Ascending aorta (tissue), 2 donors: ENCODE data around the gene HNRNPH1. TPM values are rescaled to one million over a fixed set of nuclear protein-coding genes. Genes with fewer than 3 reads are reported as not detected.
A peak's percentile ranks its signal among the peaks of the same experiment; 100 is the strongest.
"Not testable (repeated sequence)": the region's sequence is repeated elsewhere in the genome, so short reads cannot be mapped to it uniquely, and the experiment has no call there.

Source experiments
- DNase-seq, 2 donors: peaks; one replicate each; pipeline ENCODE4 v3.0.0-alpha.2; 2019; ENCODE audit warnings: low spot score in 2 of 2
- H3K27ac ChIP-seq, 2 donors: fragments of 200-600 bp; sonication (generic); one replicate each; pipeline ENCODE4 v1.5.1; 2016 to 2017; ENCODE audit warnings: mild to moderate bottlenecking in 1 of 2
- H3K27me3 ChIP-seq: fragments of 200-600 bp; sonication (generic); one replicate; pipeline ENCODE4 v1.5.1; 2017
- H3K36me3 ChIP-seq, 2 donors: fragments of 200-600 bp; sonication (generic); one replicate each; pipeline ENCODE4 v1.5.1; 2016
- H3K4me1 ChIP-seq, 2 donors: fragments of 200-600 bp; sonication (generic); one replicate each; pipeline ENCODE4 v1.5.1; 2016 to 2017; ENCODE audit warnings: mild to moderate bottlenecking in 1 of 2
- H3K4me3 ChIP-seq, 2 donors: fragments of 200-600 bp; sonication (generic); one replicate each; pipeline ENCODE4 v1.5.1; 2016 to 2017; ENCODE audit warnings: mild to moderate bottlenecking in 1 of 2
- H3K9me3 ChIP-seq, 2 donors: fragments of 200-600 bp; sonication (generic); one replicate each; pipeline ENCODE4 v1.5.1; 2016
- intact Hi-C: fragments of 100-400 bp; cut with DNase I; formaldehyde crosslinking; loops from one replicate; pipeline ENCODE4 v1.15.1; 2023
- total RNA-seq: library from RNA; depleted of rRNA; stranded (reverse); fragments of >200 nt; gene quantifications from one replicate; pipeline ENCODE4 v1.1.0, GENCODE V29; 2016
- TF ChIP-seq, protein P1 (sequence below), 3 experiments: fragments of 200-600 bp in 2 of 3; fragments of 450-650 bp in 1 of 3; sonication (generic) in 2 of 3; IDR thresholded peaks; one replicate each; pipeline ENCODE4 v1.5.1; 2016 to 2019; ENCODE audit warnings: antibody characterized with exemption in 3 of 3, mild to moderate bottlenecking in 1 of 3, moderate library complexity in 1 of 3

HNRNPH1 gene, protein sequence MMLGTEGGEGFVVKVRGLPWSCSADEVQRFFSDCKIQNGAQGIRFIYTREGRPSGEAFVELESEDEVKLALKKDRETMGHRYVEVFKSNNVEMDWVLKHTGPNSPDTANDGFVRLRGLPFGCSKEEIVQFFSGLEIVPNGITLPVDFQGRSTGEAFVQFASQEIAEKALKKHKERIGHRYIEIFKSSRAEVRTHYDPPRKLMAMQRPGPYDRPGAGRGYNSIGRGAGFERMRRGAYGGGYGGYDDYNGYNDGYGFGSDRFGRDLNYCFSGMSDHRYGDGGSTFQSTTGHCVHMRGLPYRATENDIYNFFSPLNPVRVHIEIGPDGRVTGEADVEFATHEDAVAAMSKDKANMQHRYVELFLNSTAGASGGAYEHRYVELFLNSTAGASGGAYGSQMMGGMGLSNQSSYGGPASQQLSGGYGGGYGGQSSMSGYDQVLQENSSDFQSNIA
- total RNA-seq = 206 TPM

DNA sequence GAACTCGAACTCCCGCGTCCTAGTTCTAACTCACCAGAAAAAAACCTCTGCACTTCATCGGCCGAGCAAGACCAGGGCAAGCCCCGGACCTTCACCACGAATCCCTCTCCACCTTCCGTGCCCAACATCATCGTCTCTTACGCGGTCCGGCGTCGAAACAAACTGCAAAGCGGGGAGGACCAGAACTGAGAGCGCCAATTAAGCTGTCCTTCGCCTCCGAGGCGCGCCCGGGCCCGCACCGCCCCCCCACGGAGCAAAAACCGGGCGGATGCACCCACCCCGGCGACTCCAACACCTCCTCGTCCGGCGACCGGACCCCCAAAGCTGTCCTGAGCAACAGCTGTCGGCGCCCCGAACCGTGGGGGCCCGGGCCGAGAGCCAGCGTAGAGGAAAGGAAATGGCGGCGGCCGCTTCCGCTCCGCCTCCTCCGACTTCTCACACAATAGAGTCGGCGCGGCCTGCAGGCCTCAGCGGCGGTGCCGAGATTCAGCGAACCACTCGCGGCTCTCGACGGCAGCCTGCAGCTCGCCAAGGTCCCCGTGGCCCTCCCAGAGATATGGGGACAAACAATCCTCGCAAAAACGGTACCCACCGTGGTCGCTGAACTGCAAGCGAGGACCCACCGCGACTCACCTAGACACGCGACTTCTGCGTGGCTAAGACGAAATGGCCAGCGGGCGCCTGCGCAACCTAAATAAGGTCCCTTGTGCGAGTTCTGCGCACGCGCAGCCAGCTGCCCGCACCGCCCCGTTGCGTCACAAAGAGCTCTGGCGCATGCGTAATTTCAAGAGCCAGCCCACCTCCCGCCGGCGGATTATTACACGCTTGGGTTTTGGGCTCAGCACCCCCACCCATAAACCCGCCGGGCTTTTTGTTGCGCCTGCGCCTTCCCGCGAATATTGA, at the start of gene HNRNPH1:
HNRNPH1 (minus strand) TSS at position 669 of the 903 bp plus-strand sequence; CDS start at position 131, 538 bp downstream.
- intact Hi-C loops = loop anchor here (2.0 to 10.0 kb wide), 5 partner anchors 64 to 1192 kb away; partner anchors contain the start of genes CANX, MAML1 and SQSTM1
- H3K27me3 ChIP-seq = no peaks in the 10 kb centered on the region
- peak within 1 kb of the TSS; percentile 100 for H3K27ac ChIP-seq
- H3K9me3 ChIP-seq = no peaks in the 10 kb centered on the region
- H3K4me3 ChIP-seq = peak within 1 kb of the TSS; percentile 99 to 100
- H3K4me1 ChIP-seq = peaks cover 0 to 40% of the 10 kb centered on the region in 2 donors
- peaks cover 20 to 41% of the 10 kb centered on the region in 2 donors for H3K36me3 ChIP-seq
- TF ChIP-seq, protein P1, sequence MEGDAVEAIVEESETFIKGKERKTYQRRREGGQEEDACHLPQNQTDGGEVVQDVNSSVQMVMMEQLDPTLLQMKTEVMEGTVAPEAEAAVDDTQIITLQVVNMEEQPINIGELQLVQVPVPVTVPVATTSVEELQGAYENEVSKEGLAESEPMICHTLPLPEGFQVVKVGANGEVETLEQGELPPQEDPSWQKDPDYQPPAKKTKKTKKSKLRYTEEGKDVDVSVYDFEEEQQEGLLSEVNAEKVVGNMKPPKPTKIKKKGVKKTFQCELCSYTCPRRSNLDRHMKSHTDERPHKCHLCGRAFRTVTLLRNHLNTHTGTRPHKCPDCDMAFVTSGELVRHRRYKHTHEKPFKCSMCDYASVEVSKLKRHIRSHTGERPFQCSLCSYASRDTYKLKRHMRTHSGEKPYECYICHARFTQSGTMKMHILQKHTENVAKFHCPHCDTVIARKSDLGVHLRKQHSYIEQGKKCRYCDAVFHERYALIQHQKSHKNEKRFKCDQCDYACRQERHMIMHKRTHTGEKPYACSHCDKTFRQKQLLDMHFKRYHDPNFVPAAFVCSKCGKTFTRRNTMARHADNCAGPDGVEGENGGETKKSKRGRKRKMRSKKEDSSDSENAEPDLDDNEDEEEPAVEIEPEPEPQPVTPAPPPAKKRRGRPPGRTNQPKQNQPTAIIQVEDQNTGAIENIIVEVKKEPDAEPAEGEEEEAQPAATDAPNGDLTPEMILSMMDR (IDR thresholded peaks at IDR 0.05) = peak in 1 of 3 experiments; percentile 5
- DNase-seq = peak; percentile 93 to 99

DNA sequence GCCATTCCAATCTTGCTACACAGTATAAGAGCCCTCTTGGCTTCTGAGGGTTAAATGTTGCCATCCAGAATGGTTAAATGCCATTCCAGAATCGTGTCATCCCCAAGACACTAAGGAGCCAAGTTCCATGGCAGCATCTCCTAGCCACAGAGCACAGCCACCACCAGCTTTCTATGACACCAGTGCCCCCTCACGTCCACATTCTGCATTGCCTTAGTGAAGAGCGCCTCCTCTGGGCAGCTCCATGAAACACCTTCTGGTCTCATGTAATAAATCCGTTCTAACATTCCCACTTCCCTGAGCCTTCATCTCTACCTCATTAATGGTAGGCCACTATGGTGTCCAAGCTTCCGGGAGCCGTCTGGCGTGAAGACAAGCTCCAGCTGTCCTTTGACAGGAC, 44.9 kb upstream of the HNRNPH1 start:
- TF ChIP-seq, protein P1 (IDR thresholded peaks at IDR 0.05) = peak; percentile 25 to 57 (median 49)
- no peaks in the 10 kb centered on the region for H3K9me3 ChIP-seq
- no peaks in the 10 kb centered on the region for H3K4me1 ChIP-seq
- intact Hi-C loops = no loop called here
- peaks cover 0 to 10% of the 10 kb centered on the region in 2 donors for H3K36me3 ChIP-seq
- H3K27me3 ChIP-seq = no peaks in the 10 kb centered on the region
- H3K4me3 ChIP-seq = no peak overlapping the region
- no peak overlapping the region for H3K27ac ChIP-seq
- DNase-seq = no peak

DNA sequence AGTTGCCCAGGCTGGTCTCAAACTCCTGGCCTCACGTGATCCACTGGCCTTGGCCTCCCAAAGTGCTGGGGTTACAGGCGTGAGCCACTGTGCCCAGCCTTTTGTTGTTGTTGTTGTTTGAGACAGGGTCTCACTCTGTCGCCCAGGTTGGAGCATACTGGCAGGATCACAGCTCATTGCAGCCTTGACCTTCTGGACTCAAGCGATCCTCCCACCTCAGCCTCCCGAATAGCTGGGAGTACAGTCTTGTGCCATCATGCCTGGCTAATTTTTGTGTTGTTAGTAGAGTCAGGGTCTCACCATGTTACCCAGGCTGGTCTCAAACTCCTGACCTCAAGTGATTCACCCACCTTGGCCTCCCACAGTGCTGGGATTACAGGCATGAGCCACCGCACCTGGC, 38.2 kb upstream of the HNRNPH1 start:
- DNase-seq, intact Hi-C loops: not testable (repeated sequence)

DNA sequence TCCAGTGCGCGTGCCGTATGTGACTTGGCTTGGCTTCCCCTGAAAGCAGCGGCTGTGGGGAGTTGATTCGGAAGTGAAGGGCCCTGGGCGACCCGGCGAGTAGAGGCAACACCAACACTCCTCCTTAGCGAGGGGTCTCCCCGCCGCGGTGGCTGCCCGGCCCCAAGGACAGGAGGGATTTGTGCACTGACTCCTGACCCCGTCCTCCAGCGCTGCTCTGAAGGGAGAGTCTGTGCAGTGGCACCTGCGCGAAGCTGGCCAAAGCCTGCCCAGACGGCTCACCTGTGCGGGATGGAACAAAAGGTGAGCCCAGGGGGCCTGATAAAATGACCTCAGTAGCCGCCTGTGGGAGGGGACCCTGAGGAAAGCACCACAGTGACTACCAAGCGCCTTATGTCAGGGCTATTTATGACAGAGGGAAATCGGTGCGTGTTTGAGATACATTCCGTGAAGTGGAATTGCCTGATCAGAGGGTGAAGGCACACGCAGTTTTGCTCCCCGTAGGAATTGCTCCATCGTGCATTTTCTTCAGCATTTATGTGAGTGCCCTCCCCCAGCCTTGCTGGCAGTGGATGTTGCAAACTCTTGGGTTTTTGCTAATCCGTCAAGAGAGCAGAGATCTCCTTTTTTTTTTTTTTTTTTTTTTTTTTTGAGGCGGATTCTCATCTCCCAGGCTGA, 34.8 kb upstream of the HNRNPH1 start:
- DNase-seq, H3K4me1 ChIP-seq, H3K36me3 ChIP-seq, H3K9me3 ChIP-seq, intact Hi-C loops, H3K27me3 ChIP-seq: not testable (repeated sequence)
- Histone ChIP-seq H3K4me3 (peak overlapping the region; percentile 48 to 64), H3K27ac (peak overlapping the region in 1 of 2 donors; percentile 55)

More for the DNA sequence above, 38.2 kb upstream of the HNRNPH1 start:
- H3K36me3 ChIP-seq = peaks cover 0 to 12% of the 10 kb centered on the region in 2 donors
- H3K4me1 ChIP-seq, H3K27me3 ChIP-seq, H3K9me3 ChIP-seq, H3K27ac ChIP-seq, H3K4me3 ChIP-seq: not testable (repeated sequence)

DNA sequence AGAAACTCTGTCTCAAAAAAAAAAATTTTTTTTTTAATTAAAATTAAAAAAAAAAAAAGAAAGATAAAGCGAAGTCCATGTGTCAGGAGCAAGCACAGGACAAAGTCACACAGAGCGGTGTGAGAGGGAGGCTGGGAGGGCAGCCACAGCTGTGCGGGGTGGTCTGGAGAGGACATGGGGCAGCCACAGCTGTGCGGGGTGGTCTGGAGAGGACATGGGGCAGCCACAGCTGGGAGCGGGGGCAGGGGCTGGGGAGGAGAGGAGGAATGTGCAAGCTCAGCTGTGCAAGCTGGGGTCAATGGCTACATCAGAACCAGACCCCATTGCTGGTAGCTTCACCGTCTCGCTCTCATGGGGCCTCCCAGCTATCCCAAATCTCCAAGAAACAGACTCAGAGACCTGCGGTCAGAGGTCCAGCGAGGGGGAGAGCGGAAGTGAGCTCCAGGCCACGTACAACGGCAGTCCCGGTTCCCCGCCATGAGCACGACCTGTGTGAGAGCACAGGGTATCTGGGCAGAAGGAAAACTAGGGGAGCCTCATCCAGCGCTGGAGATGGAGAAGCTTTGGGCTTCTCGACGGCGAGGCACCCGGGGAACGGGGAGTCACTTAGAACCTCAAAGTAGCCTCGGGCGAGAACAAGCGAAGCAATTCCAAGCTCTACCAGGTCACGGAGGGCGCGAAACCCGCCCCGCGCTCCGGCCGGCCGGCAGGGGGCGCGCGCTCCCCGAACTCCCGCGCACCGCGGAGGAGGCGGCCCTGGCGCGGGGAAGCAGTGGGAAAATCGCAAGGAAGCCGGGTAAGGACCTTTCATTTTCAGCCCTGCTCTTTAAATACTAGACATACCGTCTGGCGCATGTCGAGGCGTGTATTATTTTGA, 34.1 kb upstream of the HNRNPH1 start:
- H3K4me3 ChIP-seq = peak overlapping the region in 1 of 2 donors; percentile 54
- DNase-seq, intact Hi-C loops, H3K36me3 ChIP-seq, H3K27me3 ChIP-seq, H3K4me1 ChIP-seq, H3K9me3 ChIP-seq: not testable (repeated sequence)
- peak overlapping the region in 1 of 2 donors; percentile 45 for H3K27ac ChIP-seq

DNA sequence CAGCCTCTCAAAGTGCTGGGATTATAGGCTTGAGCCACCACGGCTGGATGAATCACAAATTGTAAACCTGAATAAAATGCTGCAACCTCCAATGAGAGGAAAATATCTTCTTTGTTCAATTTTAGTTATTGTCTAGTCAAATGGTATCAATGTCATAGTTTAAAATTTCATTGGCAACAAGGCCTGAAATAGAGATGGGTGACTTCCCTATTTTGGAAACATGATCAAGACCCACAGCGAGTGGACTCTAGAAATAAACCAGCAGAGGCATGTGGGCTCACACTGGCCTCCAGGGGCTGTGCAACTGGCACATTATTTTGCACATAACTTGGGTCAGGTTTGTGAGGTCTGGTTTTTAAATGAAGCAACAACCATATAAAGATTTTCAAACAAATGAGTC, 29.7 kb upstream of the HNRNPH1 start:
- H3K9me3 ChIP-seq, H3K4me1 ChIP-seq, intact Hi-C loops, H3K4me3 ChIP-seq, H3K27ac ChIP-seq, H3K27me3 ChIP-seq, DNase-seq, H3K36me3 ChIP-seq: not testable (repeated sequence)

DNA sequence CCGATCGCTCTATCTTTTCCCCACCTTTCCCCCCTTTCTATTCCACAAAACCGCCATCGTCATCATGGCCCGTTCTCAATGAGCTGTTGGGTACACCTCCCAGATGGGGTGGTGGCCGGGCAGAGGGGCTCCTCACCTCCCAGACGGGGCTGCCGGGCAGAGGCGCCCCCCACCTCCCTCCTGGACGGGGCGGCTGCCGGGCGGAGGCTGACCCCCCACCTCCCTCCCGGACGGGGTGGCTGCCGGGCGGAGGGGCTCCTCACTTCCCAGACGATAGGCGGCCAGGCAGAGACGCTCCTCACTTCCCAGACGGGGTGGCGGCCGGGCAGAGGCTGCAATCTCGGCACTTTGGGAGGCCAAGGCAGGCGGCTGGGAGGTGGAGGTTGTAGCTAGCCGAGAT, 26.8 kb upstream of the HNRNPH1 start:
- H3K4me1 ChIP-seq, H3K9me3 ChIP-seq, DNase-seq, H3K27ac ChIP-seq, H3K36me3 ChIP-seq, H3K4me3 ChIP-seq, intact Hi-C loops, H3K27me3 ChIP-seq: not testable (repeated sequence)

DNA sequence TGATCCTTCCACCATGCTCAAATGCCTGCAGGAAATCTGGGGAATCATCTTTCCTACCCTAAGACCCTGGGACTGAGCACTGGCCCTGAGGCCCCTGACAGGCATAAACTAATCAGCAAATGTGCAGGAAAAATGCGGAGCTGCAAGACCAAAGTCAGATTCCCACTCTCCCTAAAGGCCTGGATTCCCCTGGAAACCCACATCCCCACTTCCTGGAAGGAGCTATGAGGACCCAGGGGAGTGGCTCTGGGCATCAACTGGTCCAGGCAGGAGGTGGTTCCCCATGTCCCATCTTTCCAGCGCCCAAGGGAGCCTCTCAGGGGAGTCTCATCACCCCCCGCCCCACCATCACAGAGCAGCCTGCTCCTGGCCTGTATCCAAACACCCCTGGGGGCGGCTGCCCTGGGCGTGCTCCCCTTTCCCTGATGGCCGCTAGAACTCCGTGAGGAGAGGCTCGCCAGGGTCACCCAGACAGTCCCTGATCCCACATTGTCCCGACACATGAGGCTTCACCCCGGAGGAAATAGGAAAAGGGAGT, 25.8 kb upstream of the HNRNPH1 start:
- H3K27me3 ChIP-seq, H3K4me3 ChIP-seq, DNase-seq, intact Hi-C loops, H3K36me3 ChIP-seq, H3K9me3 ChIP-seq, H3K27ac ChIP-seq, H3K4me1 ChIP-seq: not testable (repeated sequence)
